Keratinocyte (primary cell): ENCODE results near the gene KRTAP1-1. TPM values are rescaled to one million over a fixed set of nuclear protein-coding genes. Genes with fewer than 3 reads are reported as not detected.

Source experiments
- DNase-seq: peaks from one replicate; pipeline ENCODE4 v3.0.0-alpha.2; 2011; ENCODE audit warnings: low read depth, missing footprints, low spot score
- FAIRE-seq: peaks from 2 replicates; lab custom pipeline; 2011; peaks lifted over from hg19 to GRCh38; lab: Jason Lieb, UNC
- H2AFZ ChIP-seq: 2 replicates; pipeline ENCODE4 v1.6.0; 2012; ENCODE audit warnings: low read length, control low read depth, inconsistent platforms; ENCODE audit not compliant: control insufficient read depth
- H3K27ac ChIP-seq: 2 replicates; pipeline ENCODE4 v1.5.1; 2011; ENCODE audit warnings: low read length; ENCODE audit not compliant: control insufficient read depth, insufficient read depth
- H3K27me3 ChIP-seq: 3 replicates; pipeline ENCODE4 v1.6.0; 2011; ENCODE audit warnings: low read length; ENCODE audit not compliant: control insufficient read depth, insufficient read depth; ENCODE audit errors: extremely low read depth
- H3K36me3 ChIP-seq, 2 experiments: 2 replicates in 1 of 2; 3 replicates in 1 of 2; pipeline ENCODE4 v1.5.1; 2011; ENCODE audit warnings: low read length in 2 of 2, mild to moderate bottlenecking in 1 of 2; ENCODE audit not compliant: control insufficient read depth in 2 of 2, insufficient read depth in 2 of 2; ENCODE audit errors: extremely low read depth in 1 of 2
- H3K4me1 ChIP-seq: 3 replicates; pipeline ENCODE4 v1.5.1; 2011; ENCODE audit warnings: low read length; ENCODE audit not compliant: control insufficient read depth, insufficient read depth; ENCODE audit errors: extremely low read depth
- H3K4me2 ChIP-seq: 3 replicates; pipeline ENCODE4 v1.6.0; 2011; ENCODE audit warnings: low read depth, low read length; ENCODE audit not compliant: control insufficient read depth, insufficient read depth; ENCODE audit errors: extremely low read depth
- H3K4me3 ChIP-seq, 3 experiments: fragments of 200-600 bp in 1 of 3; sonication (generic) in 1 of 3; 2 replicates in 2 of 3; 3 replicates in 1 of 3; pipeline ENCODE4 v1.5.1; 2011 to 2016; ENCODE audit warnings: low read length in 3 of 3, mild to moderate bottlenecking in 3 of 3, control low read depth in 2 of 3, inconsistent platforms in 1 of 3, low read depth in 1 of 3, mixed read lengths in 1 of 3, mixed run types in 1 of 3, moderate library complexity in 1 of 3; ENCODE audit not compliant: control insufficient read depth in 2 of 3, insufficient read depth in 2 of 3; ENCODE audit errors: extremely low read depth in 1 of 3
- H3K79me2 ChIP-seq: 2 replicates; pipeline ENCODE4 v1.6.0; 2012; ENCODE audit warnings: low read length; ENCODE audit not compliant: control insufficient read depth, insufficient read depth
- H3K9ac ChIP-seq: 3 replicates; pipeline ENCODE4 v1.6.0; 2011; ENCODE audit warnings: low read length; ENCODE audit not compliant: control insufficient read depth, insufficient read depth; ENCODE audit errors: extremely low read depth
- H3K9me1 ChIP-seq: 3 replicates; pipeline ENCODE4 v1.6.0; 2011; ENCODE audit warnings: low read length; ENCODE audit not compliant: control insufficient read depth, insufficient read depth; ENCODE audit errors: extremely low read depth
- H3K9me3 ChIP-seq: 2 replicates; pipeline ENCODE4 v1.5.1; 2012; ENCODE audit warnings: low read depth, low read length; ENCODE audit not compliant: control insufficient read depth
- H4K20me1 ChIP-seq: 3 replicates; pipeline ENCODE4 v1.6.0; 2011; ENCODE audit warnings: low read length; ENCODE audit not compliant: control insufficient read depth, insufficient read depth; ENCODE audit errors: extremely low read depth
- EZH2 ChIP-seq: IDR thresholded peaks from one replicate; pipeline ENCODE4 v1.6.1; 2012; ENCODE audit warnings: inconsistent platforms, mild to moderate bottlenecking, low read length, moderate library complexity
- dilution Hi-C: fragments of 300-500 bp; cut with MboI; formaldehyde crosslinking; loops from one replicate; pipeline ENCODE4 v1.7.0; 2020; ENCODE audit warnings: low sequenced_read_pairs; ENCODE audit not compliant: extremely low pct_ligation_motif_present
- polyA plus RNA-seq, 5 experiments: library from polyadenylated mRNA; depleted of rRNA in 3 of 5; stranded (reverse) in 3 of 5; stranded (forward) in 1 of 5; unstranded in 1 of 5; fragments of >200 nt; gene quantifications; 1 replicate in 1 of 5; 2 replicates in 3 of 5; 3 replicates in 1 of 5; pipeline versions ENCODE4 v1.2.1 to v1.2.3, GENCODE V29; 2011 to 2012; ENCODE audit warnings: missing spikeins in 2 of 5, low read depth in 1 of 5, low replicate concordance in 1 of 5
- small RNA-seq, 3 experiments: library from RNA; depleted of rRNA; stranded (forward); fragments of <200 nt; gene quantifications; one replicate each; pipeline ENCODE3, GENCODE V24; 2012; ENCODE audit warnings: low read depth in 3 of 3, low replicate concordance in 1 of 3; ENCODE audit not compliant: insufficient read length in 3 of 3
- TF ChIP-seq, protein P1 (sequence below), 3 experiments: IDR thresholded peaks in 1 of 3; conservative IDR thresholded peaks in 1 of 3; optimal IDR thresholded peaks in 1 of 3; 2 replicates in 2 of 3; 3 replicates in 1 of 3; pipeline versions ENCODE3 to v1.5.1; 2011; ENCODE audit warnings: low read length in 3 of 3, mild to moderate bottlenecking in 3 of 3, moderate library complexity in 2 of 3, control low read depth in 1 of 3, inconsistent platforms in 1 of 3; ENCODE audit not compliant: insufficient read depth in 2 of 3; ENCODE audit errors: extremely low read depth in 1 of 3

The KRTAP1-1 gene
- polyA plus RNA-seq, 1 donor (not counting 4 experiments of a cell fraction or from before 2014, with no cell fraction given), result not detected

- H3K27ac ChIP-seq, result no peak overlapping the region
- FAIRE-seq (no peak), DNase-seq (no peak)
- no peak overlapping the region for H3K4me3 ChIP-seq
- no peak overlapping the region for H3K9ac ChIP-seq
- dilution Hi-C loops, result no loop called here
- no peak for TF ChIP-seq EZH2
- TF ChIP-seq, protein P1, sequence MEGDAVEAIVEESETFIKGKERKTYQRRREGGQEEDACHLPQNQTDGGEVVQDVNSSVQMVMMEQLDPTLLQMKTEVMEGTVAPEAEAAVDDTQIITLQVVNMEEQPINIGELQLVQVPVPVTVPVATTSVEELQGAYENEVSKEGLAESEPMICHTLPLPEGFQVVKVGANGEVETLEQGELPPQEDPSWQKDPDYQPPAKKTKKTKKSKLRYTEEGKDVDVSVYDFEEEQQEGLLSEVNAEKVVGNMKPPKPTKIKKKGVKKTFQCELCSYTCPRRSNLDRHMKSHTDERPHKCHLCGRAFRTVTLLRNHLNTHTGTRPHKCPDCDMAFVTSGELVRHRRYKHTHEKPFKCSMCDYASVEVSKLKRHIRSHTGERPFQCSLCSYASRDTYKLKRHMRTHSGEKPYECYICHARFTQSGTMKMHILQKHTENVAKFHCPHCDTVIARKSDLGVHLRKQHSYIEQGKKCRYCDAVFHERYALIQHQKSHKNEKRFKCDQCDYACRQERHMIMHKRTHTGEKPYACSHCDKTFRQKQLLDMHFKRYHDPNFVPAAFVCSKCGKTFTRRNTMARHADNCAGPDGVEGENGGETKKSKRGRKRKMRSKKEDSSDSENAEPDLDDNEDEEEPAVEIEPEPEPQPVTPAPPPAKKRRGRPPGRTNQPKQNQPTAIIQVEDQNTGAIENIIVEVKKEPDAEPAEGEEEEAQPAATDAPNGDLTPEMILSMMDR (optimal IDR thresholded peaks at IDR 0.05 in 1 of 3, IDR thresholded peaks at IDR 0.05 in 1 of 3, conservative IDR thresholded peaks at IDR 0.05 in 1 of 3; ENCODE audit: extremely low read depth in 1 of 3, insufficient read depth in 2 of 3, low read length in 3 of 3), result no peak
- no peaks in the 10 kb centered on the region for H3K9me3 ChIP-seq
- no peaks in the 10 kb centered on the region for H3K79me2 ChIP-seq
- H2AFZ ChIP-seq, result no peak overlapping the region
- no peak overlapping the region for H3K4me2 ChIP-seq
- no peaks in the 10 kb centered on the region for H4K20me1 ChIP-seq
- H3K4me1 ChIP-seq, result no peaks in the 10 kb centered on the region
- no peaks in the 10 kb centered on the region for H3K9me1 ChIP-seq
- H3K36me3 ChIP-seq, result no peaks in the 10 kb centered on the region
- no peaks in the 10 kb centered on the region for H3K27me3 ChIP-seq
Observed at GRCh38 chr17:40992666-40993065, 48.6 kb downstream of the KRTAP1-1 start.

Small RNAs within 50 kb of the gene (small RNA-seq; reads per million reads assigned to genes)
- gene KRTAP3-4P, result 0 to 0.07 (median 0) reads per million in 3 experiments

Other genes starting within 250 kb of the KRTAP1-1 start
- gene KRT28, start 241.5 kb downstream of the KRTAP1-1 start, polyA plus RNA-seq, result not detected in 3 replicates
- gene KRT10, start 218.8 kb downstream of the KRTAP1-1 start, polyA plus RNA-seq, result 27.2 to 67.9 TPM (median 66.2 TPM) in 3 replicates
- gene KRT12, start 174.2 kb downstream of the KRTAP1-1 start, polyA plus RNA-seq, result not detected in 3 replicates
- not detected in 3 replicates for gene KRT20, start 156.2 kb downstream of the KRTAP1-1 start, polyA plus RNA-seq
- 8.2 to 14.4 TPM (median 9.3 TPM) in 3 replicates for gene KRT23, start 103.8 kb downstream of the KRTAP1-1 start, polyA plus RNA-seq
- gene KRT39, start 74.5 kb downstream of the KRTAP1-1 start, polyA plus RNA-seq, result 0.05 TPM in 1 of 3 replicates, not detected in the others
- gene KRT40, start 57.1 kb downstream of the KRTAP1-1 start, polyA plus RNA-seq, result 0.03 TPM in 2 of 3 replicates, not detected in the other
- gene KRTAP3-3, start 47.3 kb downstream of the KRTAP1-1 start, polyA plus RNA-seq, result not detected in 3 replicates
- gene KRTAP3-2, start 41.5 kb downstream of the KRTAP1-1 start, polyA plus RNA-seq, result not detected in 3 replicates
- not detected in 3 replicates for gene KRTAP3-1, start 32.3 kb downstream of the KRTAP1-1 start, polyA plus RNA-seq
- 0.05 to 0.23 TPM (median 0.08 TPM) in 3 replicates for gene KRTAP1-5, start 14.2 kb downstream of the KRTAP1-1 start, polyA plus RNA-seq
- not detected in 3 replicates for gene KRTAP1-4, start 11.3 kb downstream of the KRTAP1-1 start, polyA plus RNA-seq
- not detected in 3 replicates for gene KRTAP1-3, start 6.6 kb downstream of the KRTAP1-1 start, polyA plus RNA-seq
- gene KRTAP2-1, start 5.9 kb upstream of the KRTAP1-1 start, polyA plus RNA-seq, result not detected in 3 replicates
- not detected in 3 replicates for gene KRTAP2-2, start 13.8 kb upstream of the KRTAP1-1 start, polyA plus RNA-seq
- gene KRTAP2-3, start 18.7 kb upstream of the KRTAP1-1 start, polyA plus RNA-seq, result 8.4 to 21.3 TPM (median 9.0 TPM) in 3 replicates
- gene KRTAP2-4, start 24.4 kb upstream of the KRTAP1-1 start, polyA plus RNA-seq, result 0.12 TPM in 1 of 3 replicates, not detected in the others
- not detected in 3 replicates for gene KRTAP4-7, start 42.7 kb upstream of the KRTAP1-1 start, polyA plus RNA-seq
- not detected in 3 replicates for gene KRTAP4-8, start 56.7 kb upstream of the KRTAP1-1 start, polyA plus RNA-seq
- not detected in 3 replicates for gene KRTAP4-16, start 60.8 kb upstream of the KRTAP1-1 start, polyA plus RNA-seq
- gene KRTAP4-9, start 63.9 kb upstream of the KRTAP1-1 start, polyA plus RNA-seq, result not detected in 3 replicates
- gene KRTAP4-11, start 76.9 kb upstream of the KRTAP1-1 start, polyA plus RNA-seq, result not detected in 3 replicates
- not detected in 3 replicates for gene KRTAP4-12, start 82.7 kb upstream of the KRTAP1-1 start, polyA plus RNA-seq
- not detected in 3 replicates for gene KRTAP4-6, start 99.1 kb upstream of the KRTAP1-1 start, polyA plus RNA-seq
- not detected in 3 replicates for gene KRTAP4-5, start 108.4 kb upstream of the KRTAP1-1 start, polyA plus RNA-seq
- not detected in 3 replicates for gene KRTAP4-4, start 119.3 kb upstream of the KRTAP1-1 start, polyA plus RNA-seq
- gene KRTAP4-3, start 126.8 kb upstream of the KRTAP1-1 start, polyA plus RNA-seq, result not detected in 3 replicates
- not detected in 3 replicates for gene KRTAP4-2, start 136.8 kb upstream of the KRTAP1-1 start, polyA plus RNA-seq
- gene KRTAP4-1, start 143.5 kb upstream of the KRTAP1-1 start, polyA plus RNA-seq, result not detected in 3 replicates
- not detected in 3 replicates for gene KRTAP9-1, start 148.4 kb upstream of the KRTAP1-1 start, polyA plus RNA-seq
- not detected in 3 replicates for gene KRTAP9-2, start 185.2 kb upstream of the KRTAP1-1 start, polyA plus RNA-seq
- gene KRTAP9-3, start 191.0 kb upstream of the KRTAP1-1 start, polyA plus RNA-seq, result not detected in 3 replicates
- gene KRTAP9-8, start 196.5 kb upstream of the KRTAP1-1 start, polyA plus RNA-seq, result not detected in 3 replicates
- not detected in 3 replicates for gene KRTAP9-4, start 208.2 kb upstream of the KRTAP1-1 start, polyA plus RNA-seq
- gene KRTAP9-9, start 213.9 kb upstream of the KRTAP1-1 start, polyA plus RNA-seq, result not detected in 3 replicates
- gene KRTAP9-6, start 223.9 kb upstream of the KRTAP1-1 start, polyA plus RNA-seq, result not detected in 3 replicates
- not detected in 3 replicates for gene KRTAP9-7, start 234.2 kb upstream of the KRTAP1-1 start, polyA plus RNA-seq